Calu3 (cell line): ENCODE results near the gene KCNK3. TPM values are rescaled to one million over a fixed set of nuclear protein-coding genes. Genes with fewer than 3 reads are reported as not detected.

Source experiments
- BruUV-seq: library from RNA; stranded (reverse); fragments of 400-500 nt; replicated peaks from 2 replicates; lab custom pipeline; 2021; lab: Mats Ljungman, UMichigan
- CTCF ChIA-PET: fragments of 300-600 bp; sonication (Branson Sonifier 250); formaldehyde crosslinking; loops from one replicate; lab custom pipeline; 2022; ENCODE audit warnings: antibody characterized with exemption; lab: Charles Lee
- DNase-seq: peaks from one replicate; pipeline ENCODE4 v3.0.0; 2022
- H3K27ac Mint-ChIP-seq: one replicate; pipeline ENCODE4 v1.8.0; 2022; ENCODE audit warnings: mixed read lengths; ENCODE audit not compliant: unreplicated experiment
- H3K27me3 Mint-ChIP-seq: one replicate; pipeline ENCODE4 v1.8.0; 2022; ENCODE audit warnings: mixed read lengths; ENCODE audit not compliant: unreplicated experiment
- H3K36me3 Mint-ChIP-seq: one replicate; pipeline ENCODE4 v1.8.0; 2022; ENCODE audit warnings: mild to moderate bottlenecking, moderate library complexity, mixed read lengths; ENCODE audit not compliant: insufficient read depth, unreplicated experiment
- H3K4me1 Mint-ChIP-seq: one replicate; pipeline ENCODE4 v1.8.0; 2022; ENCODE audit warnings: mild to moderate bottlenecking, low read depth, mixed read lengths; ENCODE audit not compliant: unreplicated experiment
- H3K4me3 Mint-ChIP-seq: one replicate; pipeline ENCODE4 v1.8.0; 2022; ENCODE audit warnings: mild to moderate bottlenecking, low read depth, moderate library complexity, mixed read lengths; ENCODE audit not compliant: unreplicated experiment
- H3K9me3 Mint-ChIP-seq: one replicate; pipeline ENCODE4 v1.8.0; 2022; ENCODE audit warnings: low read depth, mixed read lengths; ENCODE audit not compliant: unreplicated experiment
- intact Hi-C: fragments of 100-400 bp; cut with micrococcal nuclease; formaldehyde crosslinking; loops from one replicate; pipeline ENCODE4 v1.10.0; 2022; ENCODE audit not compliant: unreplicated experiment
- total RNA-seq: library from RNA; stranded (reverse); gene quantifications from 2 replicates; pipeline ENCODE4 v1.2.3, GENCODE V29; 2022
- TF ChIP-seq, protein P1 (sequence below): fragments of 200-600 bp; IDR thresholded peaks from one replicate; pipeline ENCODE4 v1.8.0; 2022; ENCODE audit warnings: antibody characterized with exemption; ENCODE audit not compliant: unreplicated experiment

Gene KCNK3
- total RNA-seq, 1 experiment from 2014 or later, result not detected

- DNase-seq, result no peak
- intact Hi-C loops, result no loop called here
- H3K36me3 Mint-ChIP-seq, result no peaks in the 10 kb centered on the region
- no peak overlapping the region for H3K27ac Mint-ChIP-seq
- no TSS peak for BruUV-seq
- no peaks in the 10 kb centered on the region for H3K4me1 Mint-ChIP-seq
- CTCF ChIA-PET, result no interaction called here
- peaks cover 99% of the 10 kb centered on the region for H3K27me3 Mint-ChIP-seq
- TF ChIP-seq, protein P1, sequence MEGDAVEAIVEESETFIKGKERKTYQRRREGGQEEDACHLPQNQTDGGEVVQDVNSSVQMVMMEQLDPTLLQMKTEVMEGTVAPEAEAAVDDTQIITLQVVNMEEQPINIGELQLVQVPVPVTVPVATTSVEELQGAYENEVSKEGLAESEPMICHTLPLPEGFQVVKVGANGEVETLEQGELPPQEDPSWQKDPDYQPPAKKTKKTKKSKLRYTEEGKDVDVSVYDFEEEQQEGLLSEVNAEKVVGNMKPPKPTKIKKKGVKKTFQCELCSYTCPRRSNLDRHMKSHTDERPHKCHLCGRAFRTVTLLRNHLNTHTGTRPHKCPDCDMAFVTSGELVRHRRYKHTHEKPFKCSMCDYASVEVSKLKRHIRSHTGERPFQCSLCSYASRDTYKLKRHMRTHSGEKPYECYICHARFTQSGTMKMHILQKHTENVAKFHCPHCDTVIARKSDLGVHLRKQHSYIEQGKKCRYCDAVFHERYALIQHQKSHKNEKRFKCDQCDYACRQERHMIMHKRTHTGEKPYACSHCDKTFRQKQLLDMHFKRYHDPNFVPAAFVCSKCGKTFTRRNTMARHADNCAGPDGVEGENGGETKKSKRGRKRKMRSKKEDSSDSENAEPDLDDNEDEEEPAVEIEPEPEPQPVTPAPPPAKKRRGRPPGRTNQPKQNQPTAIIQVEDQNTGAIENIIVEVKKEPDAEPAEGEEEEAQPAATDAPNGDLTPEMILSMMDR, result no peak
- H3K4me3 Mint-ChIP-seq, result no peak overlapping the region
- H3K9me3 Mint-ChIP-seq, result no peaks in the 10 kb centered on the region
Measured at GRCh38 chr2:26647981-26648380, 44.5 kb upstream of the KCNK3 start.

- Mint-ChIP-seq H3K36me3 (no peaks in the 10 kb centered on the region), H3K27me3 (peaks cover 99% of the 10 kb centered on the region), H3K9me3 (no peaks in the 10 kb centered on the region), H3K4me3 (no peak overlapping the region), H3K4me1 (no peaks in the 10 kb centered on the region), H3K27ac (no peak overlapping the region)
- TF ChIP-seq, protein P1, result no peak
- CTCF ChIA-PET, result no interaction called here
- DNase-seq, result no peak
- intact Hi-C loops, result no loop called here
- no TSS peak for BruUV-seq
Measured at GRCh38 chr2:26648516-26648915, 44.0 kb upstream of the KCNK3 start.

GRCh38 chr2:26649322-26649721 is 43.2 kb upstream of the KCNK3 start:
- no TSS peak for BruUV-seq
- TF ChIP-seq, protein P1, result no peak
- intact Hi-C loops, result no loop called here
- no peaks in the 10 kb centered on the region for H3K9me3 Mint-ChIP-seq
- no peak for DNase-seq
- H3K27ac Mint-ChIP-seq, result no peak overlapping the region
- no peak overlapping the region for H3K4me3 Mint-ChIP-seq
- no peaks in the 10 kb centered on the region for H3K36me3 Mint-ChIP-seq
- H3K4me1 Mint-ChIP-seq, result no peaks in the 10 kb centered on the region
- H3K27me3 Mint-ChIP-seq, result peaks cover 99% of the 10 kb centered on the region
- CTCF ChIA-PET, result interaction anchor here (0.6 kb wide), 1 partner anchor 11 kb away, joined by 3 read pairs; no protein-coding TSS in a partner anchor

GRCh38 chr2:26649992-26650712 is 42.4 kb upstream of the KCNK3 start:
- H3K27ac Mint-ChIP-seq, result no peak overlapping the region
- no peaks in the 10 kb centered on the region for H3K4me1 Mint-ChIP-seq
- H3K36me3 Mint-ChIP-seq, result no peaks in the 10 kb centered on the region
- CTCF ChIA-PET, result interaction anchor here (0.6 to 1.0 kb wide), 2 partner anchors 12 to 86 kb away, joined by 3 to 5 read pairs; no protein-coding TSS in a partner anchor
- H3K4me3 Mint-ChIP-seq, result no peak overlapping the region
- intact Hi-C loops, result no loop called here
- peaks cover 99% of the 10 kb centered on the region for H3K27me3 Mint-ChIP-seq
- DNase-seq, result no peak
- TF ChIP-seq, protein P1, result no peak
- no TSS peak for BruUV-seq
- H3K9me3 Mint-ChIP-seq, result no peaks in the 10 kb centered on the region
